Measurements from ENCODE around the gene TBC1D20.
"Not testable (repeated sequence)": the region's sequence is repeated elsewhere in the genome, so short reads cannot be mapped to it uniquely, and the experiment has no call there.

Gene TBC1D20

DNA sequence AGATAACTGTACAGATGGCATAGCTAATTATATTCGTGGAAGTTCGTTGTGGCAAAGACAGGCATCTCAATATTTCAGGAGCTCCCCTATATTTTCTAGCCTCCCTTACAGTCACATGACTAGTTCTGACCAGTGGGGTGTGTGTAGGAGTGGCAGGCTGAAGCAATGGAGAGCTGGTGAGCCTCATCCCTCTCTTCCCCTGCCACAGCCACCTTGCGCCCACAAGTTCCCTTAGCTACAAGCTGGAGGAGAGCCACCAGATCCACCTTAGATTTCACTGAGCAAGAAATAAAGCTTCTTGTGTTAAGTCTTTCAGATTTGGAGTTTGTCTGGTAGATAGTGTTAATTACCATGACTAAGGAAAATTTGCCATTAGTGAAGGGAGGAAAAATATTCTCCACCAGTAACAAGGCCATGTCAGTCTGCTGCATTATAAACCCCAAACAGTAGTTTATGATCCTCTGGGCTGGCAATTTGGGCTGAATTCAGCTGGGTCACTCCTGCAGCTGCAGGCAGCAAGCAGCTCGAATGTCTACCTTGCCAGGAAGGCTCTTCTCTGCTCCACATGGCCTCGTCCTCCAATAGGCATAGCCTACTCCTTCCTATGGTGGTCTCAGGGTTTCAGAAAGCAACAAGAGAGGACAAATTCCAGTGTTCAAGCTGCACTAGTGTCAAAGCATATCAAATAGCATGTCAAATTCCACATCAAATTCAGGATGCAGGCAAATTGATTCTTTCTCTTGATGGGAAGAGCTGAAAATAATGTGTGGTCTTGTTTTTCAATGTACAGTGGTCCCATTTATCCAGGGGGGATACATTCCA, 61.7 kb downstream of the TBC1D20 start:
- DNase-seq = no peak

GRCh38 chr20:400128-400453, 62.2 kb downstream of the TBC1D20 start:
- no peak for DNase-seq

DNA sequence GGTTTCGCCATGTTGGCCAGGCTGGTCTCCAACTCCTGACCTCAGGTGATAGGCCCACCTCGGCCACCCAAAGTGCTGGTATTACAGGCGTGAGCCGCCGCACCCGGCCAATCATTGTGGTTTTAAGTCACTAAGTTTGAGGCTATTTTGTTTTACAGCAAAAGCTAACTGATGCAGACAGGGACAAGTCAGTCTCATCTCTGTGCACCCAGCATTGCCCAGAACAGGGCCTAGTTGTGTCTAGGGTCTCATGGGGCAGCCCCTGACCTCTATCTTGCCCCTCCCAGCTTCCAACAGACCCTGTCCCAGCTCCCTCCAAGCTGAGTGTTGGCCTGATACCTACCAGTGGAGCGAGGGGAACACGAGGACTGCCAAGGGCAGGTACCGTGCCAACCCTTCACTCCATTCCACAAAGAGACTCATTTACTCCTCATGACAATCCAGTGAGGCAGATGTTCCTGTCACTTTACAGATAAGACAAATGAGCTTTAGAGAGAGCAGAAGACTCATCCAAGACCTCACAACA, 63.1 kb downstream of the TBC1D20 start:
- DNase-seq = no peak

DNA sequence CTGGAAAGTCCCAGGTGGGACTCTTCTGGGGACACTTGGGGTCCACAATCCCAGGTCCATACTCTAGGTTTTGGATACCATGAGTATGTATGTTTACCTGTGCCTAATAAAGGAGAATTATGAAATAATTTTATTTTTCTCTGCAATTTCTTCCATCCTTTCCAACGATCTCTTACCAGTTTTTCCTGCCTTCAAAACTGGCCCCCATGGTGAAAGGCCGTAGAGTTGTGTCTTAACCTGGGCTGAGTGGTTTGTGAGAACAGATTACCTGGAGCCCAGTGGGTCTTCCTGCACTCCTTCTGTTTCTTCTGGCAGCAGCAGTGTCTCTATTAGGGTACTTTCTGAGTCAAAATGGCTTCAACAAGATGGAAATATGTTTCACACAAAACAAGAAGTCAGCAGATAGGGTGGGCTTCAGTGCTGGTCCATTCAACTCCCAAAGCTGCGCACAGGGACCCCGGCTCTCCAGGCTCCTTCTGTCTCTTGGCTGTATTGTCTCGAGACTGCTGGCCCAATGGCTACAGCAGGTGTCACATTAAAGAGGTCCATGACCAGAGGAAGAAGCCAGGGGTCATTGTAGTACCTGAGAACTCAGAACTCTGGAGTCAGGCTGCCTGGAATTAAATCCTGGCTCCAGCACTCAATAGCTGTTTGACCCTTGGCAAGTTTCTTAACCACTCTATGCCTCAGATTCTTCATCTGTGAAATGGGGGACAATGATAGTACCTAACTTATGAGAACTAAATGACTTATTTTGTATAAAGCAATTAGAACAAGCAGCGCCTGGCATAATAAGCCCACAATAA, 64.7 kb downstream of the TBC1D20 start:
- no peak for DNase-seq

DNA sequence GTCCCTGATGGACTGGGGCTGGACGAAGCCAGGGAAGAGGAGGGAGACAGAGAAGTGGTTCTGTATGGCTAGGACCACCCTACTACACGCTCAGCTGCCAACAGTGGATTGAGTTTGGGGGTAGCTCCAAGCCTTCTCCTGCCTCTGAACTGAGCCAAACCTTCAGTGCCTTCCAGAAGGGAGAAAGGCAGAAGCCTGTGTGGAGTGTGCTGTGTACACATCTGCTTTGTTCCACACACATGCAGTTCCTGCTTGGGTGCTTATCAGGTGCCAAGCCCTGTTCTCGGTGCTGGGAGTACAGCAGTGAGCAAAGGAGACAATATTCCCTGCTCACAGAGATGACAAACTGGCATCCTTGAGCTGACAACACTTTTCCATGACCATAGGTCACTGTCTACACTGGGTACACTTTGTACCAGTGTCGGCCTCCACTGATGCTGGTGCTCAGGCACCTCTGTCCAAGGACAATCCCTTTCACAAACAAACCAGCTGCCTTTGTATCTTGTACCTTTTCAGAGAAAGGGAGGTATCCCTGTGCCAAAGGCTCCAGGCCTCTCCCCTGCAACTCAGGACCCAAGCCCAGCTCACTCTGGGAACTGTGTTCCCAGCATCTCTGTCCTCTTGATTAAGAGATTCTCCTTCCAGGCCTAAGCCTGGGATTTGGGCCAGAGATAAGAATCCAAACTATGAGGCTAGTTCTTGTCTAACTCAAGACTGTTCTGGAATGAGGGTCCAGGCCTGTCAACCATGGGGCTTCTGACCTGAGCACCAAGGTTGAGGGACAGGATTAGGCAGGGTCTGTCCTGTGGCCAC, 65.5 kb downstream of the TBC1D20 start:
- no peak for DNase-seq

DNA sequence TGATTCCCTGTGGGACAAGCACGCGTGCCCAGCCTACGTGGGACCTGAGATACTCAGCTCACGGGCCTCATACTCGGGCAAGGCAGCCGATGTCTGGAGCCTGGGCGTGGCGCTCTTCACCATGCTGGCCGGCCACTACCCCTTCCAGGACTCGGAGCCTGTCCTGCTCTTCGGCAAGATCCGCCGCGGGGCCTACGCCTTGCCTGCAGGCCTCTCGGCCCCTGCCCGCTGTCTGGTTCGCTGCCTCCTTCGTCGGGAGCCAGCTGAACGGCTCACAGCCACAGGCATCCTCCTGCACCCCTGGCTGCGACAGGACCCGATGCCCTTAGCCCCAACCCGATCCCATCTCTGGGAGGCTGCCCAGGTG, 66.1 kb downstream of the TBC1D20 start:
- DNase-seq = no peak

DNA sequence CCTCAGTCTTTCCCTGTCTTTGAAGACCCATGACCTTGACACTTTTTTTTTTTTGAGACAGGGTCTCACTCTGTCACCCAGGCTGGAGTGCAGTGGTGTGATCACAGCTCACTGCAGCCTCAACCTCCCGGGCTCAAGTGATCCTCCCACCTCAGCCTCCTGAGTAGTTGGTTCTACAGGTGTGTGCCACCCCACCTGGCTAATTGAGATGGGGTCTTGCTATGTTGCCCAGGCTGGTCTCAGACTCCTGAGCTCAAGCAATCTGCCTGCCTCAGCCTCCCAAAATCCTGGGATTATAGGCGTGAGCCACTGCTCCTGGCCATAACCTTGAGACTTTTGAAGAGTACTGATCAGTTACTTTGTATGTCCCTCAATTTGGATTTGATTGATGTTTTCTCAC, 69.0 kb downstream of the TBC1D20 start:
- not testable (repeated sequence) for DNase-seq

DNA sequence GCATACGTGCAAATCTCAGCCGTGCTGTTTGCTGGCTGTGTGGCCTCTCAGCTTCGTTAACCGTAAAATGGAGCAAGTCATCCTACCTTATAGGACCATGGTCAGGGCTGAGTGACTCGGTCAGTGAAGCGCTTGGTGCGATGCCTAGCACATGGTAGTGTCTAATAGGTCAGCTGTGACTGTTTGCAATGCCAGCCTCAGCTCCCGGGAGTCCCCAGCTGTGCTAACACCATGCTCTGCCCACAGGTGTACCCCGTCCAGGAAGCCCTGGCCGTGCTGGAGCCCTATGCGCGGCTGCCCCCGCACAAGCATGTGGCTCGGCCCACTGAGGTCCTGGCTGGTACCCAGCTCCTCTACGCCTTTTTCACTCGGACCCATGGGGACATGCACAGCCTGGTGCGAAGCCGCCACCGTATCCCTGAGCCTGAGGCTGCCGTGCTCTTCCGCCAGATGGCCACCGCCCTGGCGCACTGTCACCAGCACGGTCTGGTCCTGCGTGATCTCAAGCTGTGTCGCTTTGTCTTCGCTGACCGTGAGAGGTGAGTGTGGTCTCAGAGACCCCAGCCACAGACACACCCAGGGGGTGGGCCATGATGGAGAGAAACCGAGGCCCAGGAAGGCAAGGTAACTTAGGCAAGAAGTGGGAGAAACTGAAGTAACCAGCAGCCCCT, 71.2 kb downstream of the TBC1D20 start:
- DNase-seq = no peak

GRCh38 chr20:389220-389619, 73.1 kb downstream of the TBC1D20 start:
- DNase-seq = no peak

- DNase-seq = no peak
These were observed 74.0 kb downstream of the TBC1D20 start for GRCh38 chr20:388034-388994.

DNA sequence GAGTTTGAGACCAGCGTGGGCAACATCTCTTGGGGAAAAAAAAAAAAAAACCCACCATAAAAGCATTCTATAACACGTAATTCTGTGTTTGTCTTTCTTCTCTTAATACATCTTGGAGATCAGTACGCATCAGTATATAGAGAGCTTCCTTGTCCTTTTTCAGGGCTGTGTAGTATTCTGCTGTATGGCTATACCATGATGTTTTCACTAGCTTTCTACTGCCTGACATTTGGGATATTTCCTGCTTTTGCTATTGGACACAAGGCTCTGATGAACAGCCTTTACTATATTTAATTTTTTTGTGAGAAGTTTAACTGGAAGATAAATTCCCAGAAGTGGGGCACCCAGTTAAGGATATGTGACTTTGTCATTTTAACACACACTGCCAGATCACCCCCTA, 74.8 kb downstream of the TBC1D20 start:
- no peak for DNase-seq

- DNase-seq = not testable (repeated sequence)
These were observed 75.7 kb downstream of the TBC1D20 start for GRCh38 chr20:386634-387033.
